ENCODE data around the gene ANKRD44.

ANKRD44 gene

GRCh38 chr2:197236159-197236558 is 74.4 kb downstream of the ANKRD44 start:
- DNase-seq, result no peak

- DNase-seq, result no peak
Measured at GRCh38 chr2:197235711-197236110, 74.9 kb downstream of the ANKRD44 start.

DNA sequence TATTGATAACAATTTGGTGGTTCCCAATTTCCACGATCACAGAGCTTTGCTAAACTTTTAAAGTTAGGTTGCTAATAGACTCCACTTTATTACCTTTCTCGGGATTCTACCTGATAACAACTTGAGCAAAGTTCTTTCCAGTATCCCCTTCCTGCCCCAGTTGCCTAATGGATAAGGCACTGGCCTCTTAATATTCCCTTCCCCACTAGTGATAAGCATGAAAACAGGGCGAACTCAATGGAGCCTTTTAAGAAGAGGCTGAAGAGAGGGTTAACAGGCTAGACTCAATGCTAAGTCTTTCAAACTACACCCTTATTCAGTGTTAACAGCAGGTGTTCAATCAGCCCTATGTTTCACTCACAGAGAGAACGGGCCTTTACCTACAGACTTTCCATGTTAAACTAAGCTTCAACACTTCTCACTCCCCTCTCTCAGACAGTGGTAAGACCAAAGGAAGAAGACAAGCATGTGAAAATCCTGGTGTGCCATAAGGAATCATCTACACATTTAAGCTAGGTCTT is 75.8 kb downstream of the ANKRD44 start:
- no peak for DNase-seq

DNA sequence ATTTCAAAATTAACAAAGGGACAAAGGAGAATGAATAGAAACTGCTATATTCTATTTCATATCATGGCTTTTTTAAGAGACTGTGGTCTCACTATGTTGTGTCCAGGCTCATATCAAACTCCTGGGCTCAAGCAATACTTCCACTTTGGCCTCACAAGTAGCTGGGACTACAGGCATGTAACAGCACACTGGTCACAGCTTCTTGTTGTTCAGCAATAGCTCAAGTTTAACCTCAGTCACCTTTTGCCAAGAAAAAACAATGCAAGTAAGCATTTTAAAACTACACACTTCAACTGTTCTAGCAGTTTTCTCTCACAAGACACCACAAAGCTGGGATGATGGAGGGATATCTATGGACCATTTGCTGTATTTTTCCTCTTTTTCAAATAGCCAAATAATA is 77.1 kb downstream of the ANKRD44 start:
- DNase-seq, result no peak

DNA sequence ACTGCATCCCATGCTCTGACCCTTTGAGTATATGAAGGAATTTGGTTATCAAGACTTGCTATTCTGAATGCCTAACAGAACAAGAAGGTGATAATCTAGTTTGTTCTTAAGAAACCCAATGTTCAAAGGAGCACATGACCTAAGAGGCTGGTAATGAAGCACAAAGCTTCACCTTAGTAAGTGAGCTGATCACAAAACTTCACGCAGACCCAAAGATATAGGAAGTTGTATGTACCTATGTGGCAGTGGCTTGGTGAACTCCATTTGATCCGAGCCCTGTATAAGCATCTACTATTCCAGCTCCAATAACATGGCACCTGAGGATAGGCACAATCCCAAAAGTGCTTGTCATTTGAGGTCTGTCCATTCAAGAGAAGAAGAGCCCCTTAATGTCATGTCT is 78.6 kb downstream of the ANKRD44 start:
- DNase-seq, result no peak

- no peak for DNase-seq
Measured at GRCh38 chr2:197229509-197230443, 80.8 kb downstream of the ANKRD44 start.

DNA sequence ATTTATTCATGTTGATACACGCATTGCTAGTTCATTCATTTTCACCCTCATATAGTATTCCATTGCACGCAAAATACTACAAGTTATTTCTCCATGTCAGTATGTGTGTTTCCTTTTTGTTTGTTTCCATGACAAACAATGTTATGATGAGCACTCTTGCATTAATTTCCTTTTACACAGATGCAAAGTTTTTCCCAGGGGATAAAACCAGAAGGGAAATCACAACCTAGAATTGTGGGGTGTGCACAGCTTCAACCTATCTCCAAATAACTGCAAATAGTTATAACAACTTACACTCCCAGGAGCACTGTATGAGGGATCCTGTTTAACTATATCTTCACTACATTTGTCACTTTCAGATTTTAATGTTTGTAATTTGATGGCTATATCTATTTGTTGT is 87.1 kb downstream of the ANKRD44 start:
- no peak for DNase-seq

- no peak for DNase-seq
Measured at GRCh38 chr2:197219636-197220035, 90.9 kb downstream of the ANKRD44 start.

GRCh38 chr2:197217541-197217940 is 93.0 kb downstream of the ANKRD44 start:
- DNase-seq, result no peak

DNA sequence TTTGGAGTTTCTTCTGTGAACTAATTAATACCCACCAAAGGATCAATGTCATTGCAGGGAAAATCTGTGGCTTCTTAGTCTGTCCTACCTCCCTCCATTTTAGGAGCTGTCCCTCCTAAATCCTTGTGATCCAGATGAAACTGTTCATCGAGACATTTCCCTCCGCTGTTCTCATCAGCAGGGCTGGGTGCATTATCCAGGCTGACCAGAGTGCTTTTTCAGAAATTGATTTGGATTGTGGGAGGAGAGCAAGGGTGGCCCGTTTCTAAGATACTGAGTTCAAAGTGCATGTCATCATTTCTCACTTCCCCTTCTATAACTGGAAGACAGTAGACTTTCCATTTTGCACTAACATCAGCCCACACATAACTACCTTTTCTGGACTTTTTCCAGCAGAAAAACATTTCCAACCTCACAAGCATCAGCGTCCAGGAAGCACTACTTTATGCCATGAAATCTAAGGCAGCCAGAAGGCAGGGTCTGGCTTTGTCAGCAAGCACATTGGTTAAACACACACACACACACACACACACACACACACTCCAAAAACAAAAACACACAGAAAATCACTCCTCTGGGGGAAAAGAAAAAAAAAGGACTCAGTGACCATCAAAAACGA is 94.1 kb downstream of the ANKRD44 start:
- no peak for DNase-seq

GRCh38 chr2:197215748-197216360 is 94.7 kb downstream of the ANKRD44 start:
- no peak for DNase-seq

GRCh38 chr2:197212344-197213262 is 98.0 kb downstream of the ANKRD44 start:
- no peak for DNase-seq

- DNase-seq, result no peak
Measured at GRCh38 chr2:197211881-197212342, 98.7 kb downstream of the ANKRD44 start.

DNA sequence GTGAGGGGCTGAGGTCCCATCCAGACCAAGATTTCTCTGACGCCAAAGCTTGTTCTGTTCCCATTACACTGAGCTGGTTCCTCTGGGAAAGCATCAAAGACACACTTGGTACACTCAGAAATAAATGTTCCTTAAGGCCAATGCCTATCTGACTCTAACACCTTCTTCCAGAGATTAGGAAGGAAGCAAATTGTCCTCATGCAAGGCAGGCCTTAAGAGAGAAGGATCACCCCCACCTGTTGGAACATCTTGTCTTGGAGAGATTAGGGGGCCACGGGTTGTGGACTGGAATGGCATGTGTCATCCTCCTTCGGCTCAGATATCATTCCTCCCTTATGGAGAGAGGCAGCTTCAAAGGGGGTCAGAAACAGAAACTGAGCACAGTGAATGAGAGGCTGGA is 100.2 kb downstream of the ANKRD44 start:
- no peak for DNase-seq

DNA sequence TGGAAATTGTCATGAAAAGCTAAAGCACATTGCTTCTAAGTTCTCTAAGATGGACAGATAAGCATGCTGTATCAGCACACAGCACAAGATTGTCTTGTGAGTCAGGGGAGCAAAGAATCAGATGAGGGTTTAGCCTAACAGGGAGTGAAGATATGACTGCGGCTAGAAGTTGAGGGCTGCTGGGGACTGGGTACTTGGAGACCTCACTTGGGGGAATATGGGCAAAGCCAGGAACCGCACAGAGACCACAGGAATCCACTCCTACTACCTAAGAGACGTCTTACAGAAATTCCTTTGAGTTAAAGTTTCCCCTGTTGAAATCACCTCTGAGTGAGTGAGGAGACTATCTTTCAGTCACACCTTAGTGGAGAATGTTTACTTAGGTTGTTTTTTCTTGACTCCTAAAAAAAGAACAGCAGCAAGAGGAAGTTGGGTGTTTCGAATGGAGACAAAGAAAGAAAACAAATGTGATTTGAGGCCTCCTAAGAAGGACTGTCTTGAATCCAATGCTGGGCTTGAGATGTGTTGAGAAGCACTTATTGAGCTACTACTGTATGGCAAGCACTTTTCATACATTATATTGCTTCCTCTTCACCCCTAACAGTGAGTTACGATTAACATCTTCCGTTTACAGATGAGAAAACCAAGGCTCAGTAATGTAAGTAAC is 100.7 kb downstream of the ANKRD44 start:
- peak; percentile 10 for DNase-seq

GRCh38 chr2:197209246-197209645 is 101.3 kb downstream of the ANKRD44 start:
- DNase-seq, result no peak

DNA sequence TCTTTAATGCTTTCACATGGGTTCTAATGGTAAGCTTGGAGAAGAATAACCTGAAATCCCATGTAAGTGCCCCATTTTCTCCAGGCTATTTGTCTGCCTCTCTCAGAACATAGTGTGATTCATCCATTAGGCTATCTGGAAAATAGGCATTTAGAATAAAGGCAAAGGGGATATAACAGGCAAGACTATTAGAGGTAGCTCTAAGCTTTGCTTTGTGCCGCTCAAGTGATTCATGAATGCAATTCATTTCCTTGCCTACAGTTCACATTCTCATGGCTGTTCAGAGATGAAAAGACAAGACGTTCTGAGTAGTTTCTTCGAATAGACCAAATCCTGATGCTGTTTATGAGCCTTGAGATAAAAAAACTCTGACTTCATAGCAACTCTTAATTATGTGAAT is 101.7 kb downstream of the ANKRD44 start:
- DNase-seq, result no peak

DNA sequence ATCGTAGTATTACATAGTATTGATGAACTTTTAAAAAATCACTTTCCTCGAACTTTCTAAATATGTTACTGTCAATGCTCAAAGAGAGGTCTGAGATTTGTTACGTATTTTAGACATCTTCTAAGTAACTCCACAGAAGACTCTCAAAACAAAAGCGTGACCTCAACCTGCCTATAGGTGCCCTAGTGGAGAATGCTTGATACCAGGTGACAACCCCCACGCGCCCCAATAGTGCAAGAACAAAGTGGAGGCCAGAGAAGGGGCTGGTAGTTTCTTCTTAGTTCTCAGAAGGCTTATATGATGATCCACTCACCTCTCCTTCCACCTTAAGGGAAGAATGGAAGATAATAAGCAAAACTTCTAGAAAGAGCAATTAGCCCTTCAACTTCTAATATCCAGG is 102.6 kb downstream of the ANKRD44 start:
- DNase-seq, result no peak

- DNase-seq, result no peak
Measured at GRCh38 chr2:197207598-197207997, 103.0 kb downstream of the ANKRD44 start.

- no peak for DNase-seq
Measured at GRCh38 chr2:197207106-197207505, 103.5 kb downstream of the ANKRD44 start.

DNA sequence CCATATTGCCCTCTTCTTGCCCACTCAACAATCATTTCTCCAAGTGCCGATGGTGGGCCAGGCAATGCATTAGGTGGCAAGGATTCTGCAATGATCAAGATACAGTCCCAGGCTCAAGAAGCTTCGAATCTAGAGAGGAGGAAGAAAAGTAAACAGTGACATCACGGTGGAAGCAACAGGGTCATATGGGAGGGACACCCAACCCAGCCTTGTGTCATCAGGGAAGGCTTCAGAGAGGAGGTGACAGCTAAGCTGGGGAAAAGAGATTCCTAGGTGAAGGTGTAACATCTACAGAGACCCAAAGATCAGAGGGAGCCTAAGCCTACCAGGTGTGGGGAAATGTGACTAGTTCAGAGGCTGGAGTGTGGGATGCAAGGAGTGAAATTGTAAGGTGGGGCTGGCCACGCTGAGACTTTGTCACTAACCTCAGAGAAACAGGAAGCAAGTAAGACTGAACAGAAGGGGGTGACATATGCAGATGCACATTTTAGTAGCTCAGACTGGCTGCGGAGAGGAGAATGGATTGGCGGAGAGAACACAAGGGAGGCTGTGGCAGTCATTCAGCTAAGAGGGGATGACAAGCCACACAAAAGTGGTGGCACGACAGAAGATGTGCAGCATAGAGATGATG is 104.9 kb downstream of the ANKRD44 start:
- peak; percentile 42 for DNase-seq

All from effector CD8-positive, alpha-beta T cell (primary cell).